Measurements from ENCODE around the gene SMIM5. TPM values are rescaled to one million over a fixed set of nuclear protein-coding genes. Genes with fewer than 3 reads are reported as not detected.
"Not testable (repeated sequence)": the region's sequence is repeated elsewhere in the genome, so short reads cannot be mapped to it uniquely, and the experiment has no call there.

SMIM5 gene
- total RNA-seq, 4 donors from 2014 or later, result 2.3 to 13.6 (median 7.9) TPM

- Histone ChIP-seq H3K4me1 (peaks cover 55 to 81% of the 10 kb centered on the region in 2 donors), H3K9me3 (no peaks in the 10 kb centered on the region), H3K36me3 (no peaks in the 10 kb centered on the region), H3K4me3 (replicated peaks in 1 of 3) (no peak overlapping the region), H3K27ac (peak overlapping the region; percentile 96 to 98 (median 97)), H3K27me3 (no peaks in the 10 kb centered on the region)
- DNase-seq, result peak; percentile 48 to 62
- 83 to 85% methylated on average over 4 to 14 of the region's 16 CpGs for WGBS, 2 donors
- intact Hi-C loops (cut with DNase I), result no loop called here
- peak in 1 of 6 experiments; percentile 10 for TF ChIP-seq CTCF (IDR thresholded peaks at IDR 0.05)
- TF ChIP-seq POLR2A (IDR thresholded peaks at IDR 0.05), result no peak
Measured at GRCh38 chr17:75635610-75636202, 2.5 kb downstream of the SMIM5 start.

- peaks cover 61 to 89% of the 10 kb centered on the region in 2 donors for H3K4me1 ChIP-seq
- no peak for DNase-seq
- H3K36me3 ChIP-seq, result no peaks in the 10 kb centered on the region
- 83 to 86% methylated on average over 13 to 18 of the region's 19 CpGs for WGBS, 2 donors
- H3K4me3 ChIP-seq (replicated peaks in 1 of 3), result no peak overlapping the region
- intact Hi-C loops (cut with DNase I), result no loop called here
- H3K27me3 ChIP-seq, result no peaks in the 10 kb centered on the region
- H3K27ac ChIP-seq, result peak overlapping the region; percentile 96 to 98 (median 97)
- no peaks in the 10 kb centered on the region for H3K9me3 ChIP-seq
- no peak for TF ChIP-seq CTCF (IDR thresholded peaks at IDR 0.05)
- no peak for TF ChIP-seq POLR2A (IDR thresholded peaks at IDR 0.05)
Measured at GRCh38 chr17:75636381-75637142, 3.3 kb downstream of the SMIM5 start.

GRCh38 chr17:75637143-75637538 lies 3.9 kb downstream of the SMIM5 start:
- no peaks in the 10 kb centered on the region for H3K36me3 ChIP-seq
- intact Hi-C loops (cut with DNase I), result no loop called here
- H3K27ac ChIP-seq, result peak overlapping the region; percentile 96 to 98 (median 97)
- peak; percentile 89 to 91 for DNase-seq
- H3K27me3 ChIP-seq, result no peaks in the 10 kb centered on the region
- TF ChIP-seq CTCF (IDR thresholded peaks at IDR 0.05) (no peak), POLR2A (IDR thresholded peaks at IDR 0.05) (peak in 1 of 2 donors; percentile 31)
- no peak overlapping the region for H3K4me3 ChIP-seq (replicated peaks in 1 of 3)
- H3K4me1 ChIP-seq, result peaks cover 67 to 95% of the 10 kb centered on the region in 2 donors
- WGBS, 2 donors, result 33 to 37% methylated on average over 12 to 13 of the region's 13 CpGs
- H3K9me3 ChIP-seq, result no peaks in the 10 kb centered on the region

GRCh38 chr17:75637551-75637950 lies 4.3 kb downstream of the SMIM5 start:
- no peak for DNase-seq
- Histone ChIP-seq H3K9me3 (no peaks in the 10 kb centered on the region), H3K4me1 (peaks cover 69 to 97% of the 10 kb centered on the region in 2 donors)

GRCh38 chr17:75638039-75638438 lies 4.8 kb downstream of the SMIM5 start:
- H3K9me3 ChIP-seq; H3K36me3 ChIP-seq; H3K4me3 ChIP-seq (replicated peaks in 1 of 3); intact Hi-C loops (cut with DNase I); H3K27me3 ChIP-seq; DNase-seq: not testable (repeated sequence)
- Histone ChIP-seq H3K4me1 (peaks cover 69 to 97% of the 10 kb centered on the region in 2 donors), H3K27ac (peak overlapping the region; percentile 96 to 98 (median 97))
- 95 to 98% methylated on average over 12 of the region's 12 CpGs for WGBS, 2 donors

More at GRCh38 chr17:75637551-75637950, 4.3 kb downstream of the SMIM5 start:
- TF ChIP-seq CTCF (IDR thresholded peaks at IDR 0.05) (no peak), POLR2A (IDR thresholded peaks at IDR 0.05) (no peak)
- 84 to 91% methylated on average over 5 of the region's 7 CpGs for WGBS, 2 donors
- H3K27me3 ChIP-seq, result no peaks in the 10 kb centered on the region
- intact Hi-C loops (cut with DNase I), result no loop called here
- H3K36me3 ChIP-seq, result no peaks in the 10 kb centered on the region
- no peak overlapping the region for H3K4me3 ChIP-seq (replicated peaks in 1 of 3)
- peak overlapping the region; percentile 96 to 98 (median 97) for H3K27ac ChIP-seq
